Right lobe of liver (tissue), 6 donors: ENCODE measurements around the gene ACAP2. TPM values are rescaled to one million over a fixed set of nuclear protein-coding genes. Genes with fewer than 3 reads are reported as not detected.

Experiments
- ATAC-seq, 4 donors: fragments of 200-7000 bp; cut with Tn5 transposase; one replicate each; pipeline ENCODE4 v1.9.1; 2020; ENCODE audit warnings: mild to moderate bottlenecking in 4 of 4, moderate library complexity in 4 of 4
- DNase-seq, 3 donors: peaks; one replicate each; pipeline ENCODE4 v3.0.0-alpha.2; 2020
- H3K27ac ChIP-seq, 3 donors: fragments of 200-600 bp; one replicate each; pipeline ENCODE4 v1.8.0; 2022
- H3K27me3 ChIP-seq, 2 donors: fragments of 200-600 bp; one replicate each; pipeline ENCODE4 v1.8.0; 2022
- H3K36me3 ChIP-seq, 4 donors: fragments of 200-600 bp; sonication (generic) in 1 of 4; one replicate each; pipeline versions ENCODE4 v1.5.1 to v1.8.0; 2017 to 2022; ENCODE audit warnings: control low read depth in 1 of 4
- H3K4me1 ChIP-seq, 4 donors: fragments of 200-600 bp; sonication (generic) in 1 of 4; one replicate each; pipeline versions ENCODE4 v1.5.1 to v1.8.0; 2017 to 2022; ENCODE audit warnings: control low read depth in 1 of 4
- H3K4me3 ChIP-seq, 3 donors: fragments of 200-600 bp; one replicate each; pipeline ENCODE4 v1.8.0; 2022
- H3K9me3 ChIP-seq, 4 donors: fragments of 200-600 bp; sonication (generic) in 1 of 4; one replicate each; pipeline versions ENCODE4 v1.5.1 to v1.8.0; 2017 to 2022; ENCODE audit warnings: control low read depth in 1 of 4
- CTCF ChIP-seq, 4 donors: fragments of 200-600 bp in 3 of 4; fragments of 450-650 bp in 1 of 4; IDR thresholded peaks; one replicate each; pipeline versions ENCODE4 v1.5.1 to v1.8.0; 2016 to 2022; ENCODE audit warnings: antibody characterized with exemption in 4 of 4, mild to moderate bottlenecking in 2 of 4
- POLR2A ChIP-seq: fragments of 450-650 bp; IDR thresholded peaks from one replicate; pipeline ENCODE4 v1.6.1; 2017; ENCODE audit warnings: antibody characterized with exemption, mild to moderate bottlenecking
- WGBS: methylation state at CpG from one replicate; pipeline ENCODE4 v1.1.6; 2018; ENCODE audit warnings: low coverage, low lambda C conversion rate; ENCODE audit not compliant: insufficient coverage; ENCODE audit errors: missing lambda C conversion rate; 5-methylcytosine and 5-hydroxymethylcytosine counted together
- intact Hi-C, 2 donors: fragments of 100-400 bp; cut with DNase I; formaldehyde crosslinking; loops; one replicate each; pipeline versions ENCODE4 v1.11.2 to v1.14.1; 2022
- total RNA-seq, 6 experiments: library from RNA; depleted of rRNA in 2 of 6; stranded (reverse); fragments of >200 nt in 2 of 6; fragmentation: NEBNext Ultra II Directional in 3 of 6; extraction: Animal tissue kit (Norgen Biotek cat#: 25700) in 3 of 6; gene quantifications; one replicate each; pipeline versions ENCODE4 v1.1.0 to v1.2.4, GENCODE V29; 2016 to 2023
- donor health status: DM: no; HTN: yes; CAD: no.
- donor health status: DM: no; HTN: no; CAD: no.
- donor health status: DM: no; HTN: no; CAD: no.
- donor health status: DM: no; HTN: yes; CAD: no.
- donor health status: DM: no; HTN: yes; CAD: no.

The ACAP2 gene
- total RNA-seq, 6 experiments from 2014 or later: 15.1 to 21.7 (median 18.5) TPM

- H3K4me3 ChIP-seq: peak overlapping the region; percentile 62 to 67 (median 65)
- H3K27me3 ChIP-seq: no peaks in the 10 kb centered on the region
- no peak for TF ChIP-seq POLR2A
- TF ChIP-seq CTCF (IDR thresholded peaks at IDR 0.05): no peak
- intact Hi-C loops: no loop called here
- H3K4me1 ChIP-seq: peaks cover 0 to 11% (median 4%) of the 10 kb centered on the region in 4 donors
- WGBS: 0% methylated on average over 1 of the region's 41 CpGs
- H3K36me3 ChIP-seq: no peaks in the 10 kb centered on the region
- peak overlapping the region; percentile 20 to 70 (median 68) for H3K27ac ChIP-seq
- no peaks in the 10 kb centered on the region for H3K9me3 ChIP-seq
- ATAC-seq (peak; percentile 5 to 26 (median 12)), DNase-seq (peak in 2 of 3 donors; percentile 44 to 64)
Observed at GRCh38 chr3:195260280-195260905, 182.4 kb downstream of the ACAP2 start.

GRCh38 chr3:195259475-195260279, 183.1 kb downstream of the ACAP2 start:
- intact Hi-C loops: loop anchor here (5.0 to 10.0 kb wide), 2 partner anchors 145 to 577 kb away; no protein-coding TSS in a partner anchor
- H3K36me3 ChIP-seq: no peaks in the 10 kb centered on the region
- TF ChIP-seq CTCF (IDR thresholded peaks at IDR 0.05) (peak; percentile 45 to 100 (median 78)), POLR2A (peak; percentile 63)
- H3K9me3 ChIP-seq: no peaks in the 10 kb centered on the region
- peak; percentile 85 to 94 (median 88) for ATAC-seq
- no peaks in the 10 kb centered on the region for H3K27me3 ChIP-seq
- H3K4me1 ChIP-seq: peaks cover 0 to 11% (median 4%) of the 10 kb centered on the region in 4 donors
- 0% methylated on average over 7 of the region's 82 CpGs for WGBS
- DNase-seq: peak; percentile 91 to 93 (median 91)
- peak overlapping the region; percentile 68 to 84 (median 75) for H3K27ac ChIP-seq
- H3K4me3 ChIP-seq: peak overlapping the region; percentile 62 to 67 (median 65)

GRCh38 chr3:195259154-195259474, 183.7 kb downstream of the ACAP2 start:
- Histone ChIP-seq H3K27me3 (no peaks in the 10 kb centered on the region), H3K36me3 (no peaks in the 10 kb centered on the region), H3K4me1 (peaks cover 0 to 11% (median 4%) of the 10 kb centered on the region in 4 donors), H3K9me3 (no peaks in the 10 kb centered on the region), H3K27ac (peak overlapping the region; percentile 68 to 84 (median 75)), H3K4me3 (peak overlapping the region; percentile 62 to 67 (median 65))
- DNase-seq (peak in 1 of 3 donors; percentile 51), ATAC-seq (no peak)
- intact Hi-C loops: loop anchor here (5.0 to 10.0 kb wide), 2 partner anchors 144 to 577 kb away; no protein-coding TSS in a partner anchor
- TF ChIP-seq CTCF (IDR thresholded peaks at IDR 0.05): no peak
- no peak for TF ChIP-seq POLR2A
- 41% methylated on average over 2 of the region's 7 CpGs for WGBS

GRCh38 chr3:195258449-195259153, 184.2 kb downstream of the ACAP2 start:
- no peak for TF ChIP-seq POLR2A
- TF ChIP-seq CTCF (IDR thresholded peaks at IDR 0.05): no peak
- DNase-seq (no peak), ATAC-seq (no peak)
- 70% methylated on average over 8 of the region's 14 CpGs for WGBS
- intact Hi-C loops: loop anchor here (5.0 to 10.0 kb wide), 2 partner anchors 144 to 576 kb away; no protein-coding TSS in a partner anchor
- H3K36me3 ChIP-seq: no peaks in the 10 kb centered on the region
- peak overlapping the region; percentile 68 to 84 (median 75) for H3K27ac ChIP-seq
- peaks cover 0 to 11% (median 4%) of the 10 kb centered on the region in 4 donors for H3K4me1 ChIP-seq
- no peaks in the 10 kb centered on the region for H3K9me3 ChIP-seq
- H3K4me3 ChIP-seq: no peak overlapping the region
- H3K27me3 ChIP-seq: no peaks in the 10 kb centered on the region
